Astrocyte of the cerebellum (primary cell): Measurements from ENCODE around the gene CHMP2B.

ENCODE experiments used
- DNase-seq: peaks from one replicate; pipeline ENCODE4 v3.0.0-alpha.2; 2011; ENCODE audit warnings: low read depth
- H3K4me3 ChIP-seq: 2 replicates; pipeline ENCODE4 v1.5.1; 2011; ENCODE audit warnings: mild to moderate bottlenecking, low read depth, low read length, moderate library complexity
- CTCF ChIP-seq: IDR thresholded peaks from 2 replicates; pipeline ENCODE4 v1.5.1; 2012; ENCODE audit warnings: low read length, low read depth, moderate library complexity, mild to moderate bottlenecking; ENCODE audit errors: missing control alignments
- in situ Hi-C: cut with HindIII; loops from 2 replicates; pipeline ENCODE4 v1.10.0; 2017; ENCODE audit warnings: low sequenced_read_pairs

The CHMP2B gene

DNA sequence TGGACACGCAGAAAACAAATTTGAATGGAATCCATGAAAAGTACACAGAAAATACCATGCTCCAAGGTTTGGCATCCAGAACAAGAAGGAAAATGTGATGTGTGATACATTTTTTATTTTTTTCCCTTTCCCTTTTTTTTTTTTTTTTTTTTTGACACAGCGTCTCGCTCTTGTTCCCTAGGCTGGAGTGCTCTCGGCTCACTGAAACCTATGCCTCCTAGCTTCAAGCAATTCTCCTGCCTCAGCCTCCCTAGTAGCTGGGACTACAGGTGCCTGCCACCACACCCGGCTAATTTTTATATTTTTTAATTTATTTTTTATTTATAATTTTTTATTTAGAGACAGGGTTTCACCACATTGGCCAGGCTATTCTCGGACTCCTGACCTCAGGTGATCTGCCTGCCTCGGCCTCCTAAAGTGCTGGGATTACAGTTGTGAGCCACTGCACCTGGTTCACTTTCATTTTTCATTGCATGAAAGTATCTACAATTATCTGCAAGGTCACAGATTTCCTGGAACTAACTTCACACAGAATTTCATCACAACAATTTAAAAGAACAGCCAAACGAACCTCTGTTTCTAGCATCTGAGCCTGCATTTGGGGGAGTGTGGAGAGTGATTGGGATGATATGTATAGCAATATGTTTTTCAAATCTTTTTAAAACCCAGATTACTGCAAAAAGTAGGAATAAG is 41.0 kb downstream of the CHMP2B start:
- DNase-seq, result no peak
- H3K4me3 ChIP-seq, result no peak overlapping the region
- no peak for TF ChIP-seq CTCF
- in situ Hi-C loops, result no loop called here

GRCh38 chr3:87268646-87269211 is 41.6 kb downstream of the CHMP2B start:
- in situ Hi-C loops, result no loop called here

GRCh38 chr3:87269723-87270122 is 42.6 kb downstream of the CHMP2B start:
- TF ChIP-seq CTCF, result no peak
- DNase-seq, result no peak
- in situ Hi-C loops, result no loop called here
- no peak overlapping the region for H3K4me3 ChIP-seq

More at GRCh38 chr3:87268646-87269211, 41.6 kb downstream of the CHMP2B start:
- no peak overlapping the region for H3K4me3 ChIP-seq
- no peak for TF ChIP-seq CTCF
- DNase-seq, result peak; percentile 27

- no peak overlapping the region for H3K4me3 ChIP-seq
- no peak for TF ChIP-seq CTCF
- no peak for DNase-seq
- in situ Hi-C loops, result no loop called here
Observed at GRCh38 chr3:87270908-87271700, 44.0 kb downstream of the CHMP2B start.

DNA sequence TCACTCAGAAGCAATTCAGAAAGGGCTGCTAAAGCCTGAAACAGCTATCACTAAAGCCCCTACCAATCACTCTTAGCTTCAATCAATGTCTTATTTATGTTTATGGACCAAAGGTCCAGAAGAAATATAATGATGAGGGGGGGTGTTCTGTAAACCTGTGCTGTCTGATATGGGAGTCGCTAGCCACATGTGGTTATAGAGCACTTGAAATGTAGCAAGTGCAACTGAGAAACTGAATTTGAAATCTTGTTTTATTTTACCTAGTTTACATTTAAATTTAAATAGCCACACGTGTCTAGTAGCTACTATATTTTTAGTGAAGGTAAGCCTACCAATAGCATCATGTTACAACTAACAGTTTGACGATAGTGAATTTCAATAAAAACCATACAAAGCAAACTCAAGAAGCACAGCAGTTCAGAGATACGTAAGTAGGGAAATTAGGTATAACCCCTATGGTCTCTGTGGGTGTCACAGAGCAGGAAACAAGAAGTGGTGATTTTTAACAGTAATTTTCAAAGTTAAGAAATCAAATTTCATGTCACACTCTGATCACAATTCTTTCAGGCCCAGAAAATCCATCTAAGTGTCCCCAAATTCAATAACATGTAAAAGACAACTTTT is 45.7 kb downstream of the CHMP2B start:
- no peak for DNase-seq
- no peak for TF ChIP-seq CTCF
- no peak overlapping the region for H3K4me3 ChIP-seq
- in situ Hi-C loops, result no loop called here

GRCh38 chr3:87276484-87276883 is 49.4 kb downstream of the CHMP2B start, which contains the start of gene POU1F1:
Gene POU1F1, minus strand, starts transcription at chr3:87276584. Its CDS starts 122 bp downstream, at chr3:87276462.
- no peak within 1 kb of the TSS for H3K4me3 ChIP-seq

More at GRCh38 chr3:87276484-87276883, 49.4 kb downstream of the CHMP2B start, which contains the start of gene POU1F1:
- in situ Hi-C loops, result no loop called here
- DNase-seq, result no peak
- TF ChIP-seq CTCF, result no peak
